Measurements from ENCODE around the gene PTGER1. TPM values are rescaled to one million over a fixed set of nuclear protein-coding genes. Genes with fewer than 3 reads are reported as not detected.
"Not testable (repeated sequence)": the region's sequence is repeated elsewhere in the genome, so short reads cannot be mapped to it uniquely, and the experiment has no call there.

The PTGER1 gene
- total RNA-seq, 1 experiment from 2014 or later = not detected

DNA sequence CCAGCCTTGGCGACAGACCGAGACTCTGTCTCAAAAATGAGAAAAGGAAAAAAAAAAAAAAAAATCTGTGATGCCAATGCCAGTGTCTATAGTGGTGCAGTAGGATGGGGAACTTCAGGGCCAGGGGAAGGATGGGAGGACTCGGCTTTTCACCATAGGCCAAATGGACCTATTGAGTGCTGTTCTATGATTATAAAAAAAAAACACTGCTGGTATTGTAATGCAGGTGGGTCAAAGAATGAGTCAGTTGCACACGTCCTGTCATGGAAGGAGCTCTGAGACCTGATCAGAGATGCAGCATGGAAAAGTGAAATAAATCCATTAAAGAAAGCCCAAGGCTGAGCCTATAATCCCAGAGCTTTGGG, 36.1 kb upstream of the PTGER1 start:
- Histone ChIP-seq H3K27ac (peak overlapping the region; percentile 24), H3K4me3 (no peak overlapping the region), H3K4me1 (replicated peaks) (peaks cover 39% of the 10 kb centered on the region), H3K27me3 (replicated peaks) (no peaks in the 10 kb centered on the region), H3K36me3 (peaks cover 31% of the 10 kb centered on the region), H3K9me3 (replicated peaks) (no peaks in the 10 kb centered on the region)
- no peak for DNase-seq (ENCODE audit: low read depth in 1 of 2, low spot score in 2 of 2)

DNA sequence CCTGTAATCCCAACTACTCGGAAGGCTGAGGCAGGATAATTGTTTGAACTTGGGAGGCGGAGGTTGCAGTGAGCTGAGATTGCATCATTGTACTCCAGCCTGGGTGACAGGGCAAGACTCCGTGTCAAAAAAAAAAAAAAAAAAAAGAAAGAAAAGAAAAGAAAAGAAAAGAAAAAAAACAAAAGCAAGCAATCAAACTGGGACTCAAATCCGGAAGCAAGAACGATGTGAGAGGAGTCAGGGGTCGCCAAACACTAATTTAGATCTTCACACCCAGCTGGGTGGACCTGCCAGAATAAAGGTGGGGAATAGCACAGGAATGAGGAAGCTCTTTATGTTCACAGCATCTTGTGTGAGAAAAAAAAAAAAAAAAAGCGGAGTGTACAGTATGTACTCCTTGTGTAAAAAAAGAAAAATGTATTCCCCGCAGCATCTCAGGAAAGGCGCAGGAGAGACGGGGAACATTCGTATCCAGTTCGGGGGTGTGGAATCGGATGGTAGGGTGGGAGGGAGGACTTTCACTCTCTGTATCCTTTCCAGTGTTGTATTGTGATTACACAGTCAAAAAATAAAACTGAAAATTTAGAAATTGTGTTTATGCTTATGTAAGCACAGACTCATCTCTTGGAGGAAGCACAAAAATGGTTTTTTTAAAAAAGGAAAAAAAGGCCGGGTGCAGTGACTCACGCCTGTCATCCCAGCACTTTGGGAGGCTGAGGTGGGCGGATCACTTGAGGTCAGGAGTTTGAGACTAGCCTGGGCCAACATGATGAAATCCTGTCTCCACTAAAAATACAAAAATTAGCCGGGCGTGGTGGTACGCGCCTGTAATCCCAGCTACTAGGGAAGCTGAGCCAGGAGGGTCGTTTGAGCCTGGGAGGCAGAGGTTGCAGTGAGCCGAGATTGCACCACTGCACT, 35.4 kb upstream of the PTGER1 start:
- DNase-seq (ENCODE audit: low read depth in 1 of 2, low spot score in 2 of 2) = peak in 1 of 2 experiments; percentile 31
- Histone ChIP-seq H3K4me1 (replicated peaks) (peaks cover 40% of the 10 kb centered on the region), H3K36me3 (peaks cover 24% of the 10 kb centered on the region), H3K27me3 (replicated peaks) (no peaks in the 10 kb centered on the region), H3K4me3 (no peak overlapping the region), H3K27ac (peak overlapping the region; percentile 24), H3K9me3 (replicated peaks) (no peaks in the 10 kb centered on the region)

DNA sequence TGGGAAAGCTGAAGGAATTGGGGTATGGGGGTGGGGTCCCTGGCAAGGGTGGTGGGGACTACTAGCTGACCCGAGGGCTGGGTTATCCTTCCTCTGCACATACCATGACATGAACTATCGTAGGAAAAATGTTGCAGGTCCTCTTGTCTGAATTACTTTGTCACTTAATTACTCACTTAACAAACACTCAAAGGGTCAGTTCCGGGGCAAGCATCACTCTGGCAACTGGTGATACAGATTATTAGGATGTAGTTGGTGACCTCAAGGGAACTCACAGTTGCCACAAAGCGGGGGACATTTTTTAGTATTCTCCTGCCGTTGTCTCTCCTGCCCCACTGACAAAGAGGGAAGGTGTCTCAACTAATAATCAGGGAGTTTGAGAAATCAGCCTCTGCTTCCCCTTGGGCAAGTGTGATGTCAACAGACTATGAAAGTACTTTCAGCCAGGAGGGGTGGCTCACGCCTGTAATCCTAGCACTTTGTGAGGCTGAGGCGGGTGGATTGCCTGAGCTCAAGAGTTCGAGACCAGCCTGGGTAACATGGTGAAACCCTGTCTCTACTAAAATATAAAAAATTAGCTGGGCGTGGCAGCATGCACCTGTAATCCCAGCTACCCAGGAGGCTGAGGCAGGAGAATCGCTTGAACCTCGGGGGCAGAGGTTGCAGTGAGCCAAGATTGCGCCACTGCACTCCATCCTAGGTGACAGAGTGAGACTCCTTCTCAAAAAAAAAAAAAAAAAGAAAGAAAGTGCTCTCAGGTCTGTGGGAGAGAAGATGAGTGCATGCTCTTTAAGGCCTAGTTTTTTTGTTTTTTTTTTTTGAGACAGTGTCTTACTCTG, 32.8 kb upstream of the PTGER1 start:
- peaks cover 50% of the 10 kb centered on the region for H3K4me1 ChIP-seq (replicated peaks)
- H3K9me3 ChIP-seq (replicated peaks) = no peaks in the 10 kb centered on the region
- no peaks in the 10 kb centered on the region for H3K27me3 ChIP-seq (replicated peaks)
- H3K36me3 ChIP-seq = no peaks in the 10 kb centered on the region
- DNase-seq (ENCODE audit: low read depth in 1 of 2, low spot score in 2 of 2) = peak; percentile 34 to 54
- H3K4me3 ChIP-seq = no peak overlapping the region
- H3K27ac ChIP-seq = peak overlapping the region; percentile 93

DNA sequence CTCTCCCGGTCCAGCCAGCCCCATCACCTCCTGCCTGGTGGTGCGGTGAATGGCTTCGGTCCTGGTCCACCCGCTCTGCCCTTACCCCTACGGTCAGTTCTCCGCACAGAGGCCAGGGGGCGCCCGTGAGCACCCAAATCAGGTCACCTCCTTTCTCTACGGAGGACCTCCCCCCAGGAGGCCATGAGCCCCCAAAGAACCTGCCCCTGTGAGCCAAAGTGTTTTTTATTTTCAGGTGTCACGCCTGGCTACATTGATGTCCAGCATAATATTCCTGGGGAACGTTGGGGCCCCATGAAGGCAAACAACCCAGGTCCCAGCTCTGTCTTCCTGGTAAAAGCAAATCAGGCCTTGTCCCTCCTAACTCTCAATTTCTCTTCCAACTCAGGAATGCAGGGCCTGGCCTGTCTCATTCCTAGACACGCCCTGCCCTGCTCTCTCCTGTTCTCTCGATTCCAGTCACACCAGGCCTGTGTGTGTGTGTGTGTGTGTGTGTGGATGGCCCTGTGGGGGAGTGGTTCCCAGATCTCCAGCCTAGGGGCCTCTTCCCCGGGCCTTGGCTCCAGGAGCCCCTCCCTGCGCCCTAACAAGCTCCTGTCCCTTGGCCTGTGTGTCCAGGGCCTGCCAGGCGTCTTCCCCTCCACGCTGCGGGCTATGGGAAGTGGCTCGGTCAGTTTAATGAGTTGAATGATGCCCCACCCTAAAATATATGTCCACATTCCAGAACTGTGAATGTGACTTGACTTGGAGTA, 30.5 kb upstream of the PTGER1 start:
- Histone ChIP-seq H3K4me1 (replicated peaks) (peaks cover 41% of the 10 kb centered on the region), H3K4me3 (no peak overlapping the region), H3K36me3 (no peaks in the 10 kb centered on the region), H3K27ac (peak overlapping the region; percentile 93), H3K9me3 (replicated peaks) (no peaks in the 10 kb centered on the region), H3K27me3 (replicated peaks) (no peaks in the 10 kb centered on the region)
- DNase-seq (ENCODE audit: low read depth in 1 of 2, low spot score in 2 of 2) = peak; percentile 88 to 90

DNA sequence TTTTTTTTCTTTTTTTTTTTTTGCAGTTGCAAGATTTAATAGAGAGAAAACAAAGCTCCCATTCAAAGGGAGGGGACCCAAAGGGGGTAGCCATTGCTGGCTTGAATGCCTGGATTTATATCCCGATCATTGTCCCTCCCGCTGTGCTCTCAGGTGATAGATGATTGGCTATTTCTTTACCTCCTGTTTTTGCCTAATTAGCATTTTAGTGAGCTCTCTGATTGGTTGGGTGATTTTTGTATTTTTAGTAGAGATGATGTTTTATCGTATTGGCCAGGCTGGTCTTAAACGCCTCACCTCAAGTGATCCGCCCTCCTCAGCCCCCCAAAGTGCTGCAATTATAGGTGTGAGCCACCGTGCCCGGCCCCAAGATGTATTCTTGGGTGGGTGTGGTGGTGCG, 29.4 kb upstream of the PTGER1 start:
- peaks cover 35% of the 10 kb centered on the region for H3K4me1 ChIP-seq (replicated peaks)
- not testable (repeated sequence) for H3K9me3 ChIP-seq (replicated peaks); H3K27ac ChIP-seq; H3K27me3 ChIP-seq (replicated peaks); H3K36me3 ChIP-seq; DNase-seq (ENCODE audit: low read depth in 1 of 2, low spot score in 2 of 2); H3K4me3 ChIP-seq

DNA sequence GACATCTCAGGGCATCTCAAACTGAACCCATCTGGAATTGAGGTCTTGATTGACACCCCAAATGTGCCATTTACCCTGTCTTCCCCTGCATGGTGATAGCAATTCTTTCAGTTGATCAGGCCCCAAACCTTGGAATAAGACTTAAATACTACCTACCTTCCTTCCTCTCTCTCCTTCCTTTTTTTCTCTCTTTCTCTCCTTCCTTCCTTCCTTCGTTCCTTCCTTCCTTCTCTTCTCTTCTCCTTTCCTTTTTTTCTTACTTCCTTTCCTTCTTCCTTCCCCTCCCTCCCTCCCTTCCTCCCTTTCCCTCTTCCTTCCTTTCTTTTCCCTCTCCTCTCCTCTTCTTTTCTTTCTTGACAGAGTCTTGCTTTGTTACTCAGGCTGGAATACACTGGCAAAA, 28.1 kb upstream of the PTGER1 start:
- no peaks in the 10 kb centered on the region for H3K9me3 ChIP-seq (replicated peaks)
- no peak overlapping the region for H3K4me3 ChIP-seq
- H3K4me1 ChIP-seq (replicated peaks) = peaks cover 35% of the 10 kb centered on the region
- no peaks in the 10 kb centered on the region for H3K36me3 ChIP-seq
- H3K27me3 ChIP-seq (replicated peaks) = no peaks in the 10 kb centered on the region
- no peak for DNase-seq (ENCODE audit: low read depth in 1 of 2, low spot score in 2 of 2)
- H3K27ac ChIP-seq = no peak overlapping the region

DNA sequence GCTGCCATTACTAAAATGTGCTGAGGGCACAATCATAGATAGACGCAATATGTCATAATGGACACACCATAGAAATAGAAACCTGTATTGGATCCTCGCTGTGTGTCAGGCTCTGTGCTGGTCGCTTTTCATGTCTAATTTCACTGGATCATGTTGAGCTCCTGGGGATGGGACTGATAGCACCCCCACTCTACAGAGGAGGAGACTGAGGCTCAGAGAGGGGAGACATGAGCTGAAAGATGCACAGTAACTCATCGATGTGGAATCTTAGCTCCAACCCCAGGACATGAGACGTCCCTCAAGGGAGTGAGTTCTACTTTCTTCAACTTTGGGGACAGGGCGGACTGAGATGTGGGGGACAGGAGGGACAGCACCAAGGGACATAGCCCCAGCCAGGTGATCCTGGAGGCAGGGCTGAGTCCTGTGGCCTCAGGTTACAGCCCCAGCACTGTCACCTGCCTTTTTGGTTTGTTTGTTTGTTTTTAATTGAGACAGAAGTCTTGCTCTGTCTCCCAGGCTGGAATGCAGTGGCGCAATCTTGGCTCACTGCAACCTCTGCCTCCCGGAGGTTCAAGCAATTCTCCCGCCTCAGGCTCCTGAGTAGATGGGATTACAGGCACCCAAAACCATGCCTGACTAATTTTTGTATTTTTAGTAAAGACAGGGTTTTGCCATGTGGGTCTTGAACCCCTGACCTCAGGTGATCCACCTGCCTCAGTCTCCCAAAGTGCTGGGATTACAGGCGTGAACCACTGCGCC, 27.4 kb upstream of the PTGER1 start:
- no peak for DNase-seq (ENCODE audit: low read depth in 1 of 2, low spot score in 2 of 2)

DNA sequence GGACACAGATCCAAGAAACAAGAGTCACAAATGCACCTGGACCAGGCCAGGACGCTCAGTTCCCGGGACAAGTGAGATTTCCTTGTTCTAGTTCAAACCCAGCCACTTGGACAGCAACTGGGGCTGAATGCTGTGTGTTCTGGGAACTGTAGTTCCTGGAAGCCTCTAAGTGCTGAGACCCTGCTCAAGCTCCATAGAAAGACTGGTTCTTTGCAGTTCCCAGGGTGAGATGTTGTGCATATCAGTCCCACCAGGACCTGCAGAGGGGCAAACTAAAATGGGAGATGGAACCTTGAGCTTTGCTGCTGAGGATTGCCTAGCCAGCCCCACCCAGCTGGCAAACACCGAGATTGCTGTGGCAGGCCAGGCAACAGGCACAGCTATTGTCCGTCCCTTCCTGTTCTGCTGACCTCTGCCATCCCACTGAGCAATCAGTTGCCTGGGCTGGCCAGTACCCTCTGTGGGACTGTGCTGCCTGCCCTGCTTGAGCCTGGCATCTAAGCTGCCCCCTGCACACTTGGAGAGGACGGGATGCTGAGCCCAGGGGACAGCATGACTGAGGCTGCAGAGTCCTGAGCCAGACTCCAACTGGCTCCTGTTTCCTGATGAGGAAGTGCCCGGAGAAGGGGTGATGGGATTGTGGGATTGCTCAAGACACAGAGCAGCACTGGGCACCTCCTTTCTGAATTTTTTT, 22.2 kb upstream of the PTGER1 start:
- no peak overlapping the region for H3K27ac ChIP-seq
- no peaks in the 10 kb centered on the region for H3K9me3 ChIP-seq (replicated peaks)
- H3K4me1 ChIP-seq (replicated peaks) = peaks cover 18% of the 10 kb centered on the region
- no peaks in the 10 kb centered on the region for H3K27me3 ChIP-seq (replicated peaks)
- no peak for DNase-seq (ENCODE audit: low read depth in 1 of 2, low spot score in 2 of 2)
- peaks cover 20% of the 10 kb centered on the region for H3K36me3 ChIP-seq
- H3K4me3 ChIP-seq = no peak overlapping the region

More for the DNA sequence above, 27.4 kb upstream of the PTGER1 start:
- Histone ChIP-seq H3K4me3 (no peak overlapping the region), H3K4me1 (replicated peaks) (peaks cover 30% of the 10 kb centered on the region), H3K27ac (no peak overlapping the region), H3K36me3 (no peaks in the 10 kb centered on the region), H3K27me3 (replicated peaks) (no peaks in the 10 kb centered on the region), H3K9me3 (replicated peaks) (no peaks in the 10 kb centered on the region)

DNA sequence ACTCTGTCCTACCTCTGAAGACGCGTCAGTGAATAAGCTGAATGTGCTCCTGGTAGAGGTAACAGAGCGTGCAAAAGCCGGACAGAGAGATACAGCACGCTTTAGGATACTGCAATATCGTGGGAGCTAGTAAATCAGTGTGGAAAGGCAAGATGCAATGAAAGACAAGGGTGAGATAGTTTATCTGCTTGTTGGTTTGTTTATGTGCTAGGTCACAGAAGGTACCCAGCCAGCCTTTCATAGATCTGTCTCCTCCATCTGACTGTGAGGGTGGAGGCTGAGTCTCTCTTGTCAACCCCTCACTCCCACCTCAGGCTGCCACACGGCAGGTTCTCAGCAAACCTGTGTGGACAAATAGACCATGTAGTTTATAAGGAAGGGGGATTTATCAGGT, 21.7 kb upstream of the PTGER1 start:
- Histone ChIP-seq H3K4me3 (no peak overlapping the region), H3K9me3 (replicated peaks) (no peaks in the 10 kb centered on the region), H3K27ac (no peak overlapping the region), H3K36me3 (peaks cover 25% of the 10 kb centered on the region), H3K27me3 (replicated peaks) (no peaks in the 10 kb centered on the region), H3K4me1 (replicated peaks) (peaks cover 18% of the 10 kb centered on the region)
- DNase-seq (ENCODE audit: low read depth in 1 of 2, low spot score in 2 of 2) = no peak

DNA sequence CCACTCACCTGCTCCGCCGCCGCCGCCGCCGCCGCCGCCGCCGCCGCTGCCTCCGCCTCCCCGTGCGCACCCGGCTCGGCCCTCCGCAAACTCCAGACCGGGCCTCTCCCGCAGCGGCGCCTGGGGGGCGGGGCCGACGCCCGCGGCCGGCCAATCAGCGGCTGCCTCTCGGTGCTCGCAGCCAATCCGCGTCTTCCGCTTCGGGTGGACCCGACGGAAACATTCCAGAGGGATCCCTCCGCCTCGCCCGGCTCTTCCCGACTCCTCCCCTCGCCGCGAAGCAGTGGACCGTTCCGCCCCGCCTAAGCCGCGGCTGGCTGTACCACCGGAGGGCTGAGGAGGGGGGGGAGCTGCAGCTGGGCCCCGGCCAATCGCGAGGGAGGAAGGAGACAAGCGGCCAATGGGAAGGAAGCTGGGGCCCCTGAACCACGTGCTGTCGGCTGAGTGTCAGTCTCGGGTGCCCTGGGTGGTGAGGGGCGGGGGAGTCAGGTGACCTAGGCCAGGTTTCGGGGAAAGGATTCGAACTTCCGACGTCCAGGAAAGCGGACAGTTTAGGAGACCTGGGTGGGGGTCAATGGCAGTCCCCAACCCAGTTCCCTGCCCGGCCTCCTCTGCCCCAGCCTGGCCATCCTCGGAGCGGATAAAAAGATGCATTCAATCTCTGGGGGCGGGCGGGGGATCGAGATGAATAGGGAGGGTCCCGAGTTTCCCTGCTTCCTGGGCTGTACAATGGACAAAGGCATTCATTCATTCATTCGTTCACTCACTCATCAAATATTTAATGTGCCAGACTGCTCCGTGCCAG, 21.1 kb upstream of the PTGER1 start, which contains the start of gene GIPC1:
Gene GIPC1, minus strand, starts transcription at position 99 of the 805 bp plus-strand sequence. CDS start 13,151 bp downstream, outside the sequence.
- Histone ChIP-seq H3K4me1 (replicated peaks) (peaks cover 18% of the 10 kb centered on the region), H3K27ac (no peak within 1 kb of the TSS), H3K36me3 (peaks cover 31% of the 10 kb centered on the region), H3K9me3 (replicated peaks) (no peaks in the 10 kb centered on the region), H3K4me3 (peak within 1 kb of the TSS; percentile 54), H3K27me3 (replicated peaks) (no peaks in the 10 kb centered on the region)
- peak; percentile 98 to 99 for DNase-seq (ENCODE audit: low read depth in 1 of 2, low spot score in 2 of 2)

DNA sequence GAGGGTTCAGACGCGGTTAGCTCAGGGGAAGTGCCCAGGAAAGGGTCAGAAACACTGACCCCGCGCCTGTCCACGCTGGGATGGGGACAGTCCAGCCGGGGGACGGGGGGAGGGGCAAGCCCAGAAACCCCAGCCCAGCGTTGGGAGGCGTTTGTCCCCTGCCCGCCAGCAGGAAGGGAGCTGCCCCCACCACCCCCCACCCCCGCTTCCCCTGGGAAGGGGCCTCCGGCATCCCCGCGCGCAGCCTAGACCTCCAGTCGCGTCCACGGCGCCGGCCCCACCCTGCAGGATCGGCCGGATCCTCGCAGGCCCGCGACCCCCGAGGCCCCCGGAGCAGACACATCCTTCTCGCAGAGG, 20.5 kb upstream of the PTGER1 start:
- H3K4me1 ChIP-seq (replicated peaks) = peaks cover 18% of the 10 kb centered on the region
- H3K27ac ChIP-seq = no peak overlapping the region
- peaks cover 34% of the 10 kb centered on the region for H3K36me3 ChIP-seq
- no peaks in the 10 kb centered on the region for H3K9me3 ChIP-seq (replicated peaks)
- no peaks in the 10 kb centered on the region for H3K27me3 ChIP-seq (replicated peaks)
- no peak for DNase-seq (ENCODE audit: low read depth in 1 of 2, low spot score in 2 of 2)
- H3K4me3 ChIP-seq = peak overlapping the region; percentile 54
